GM18951 (cell line): ENCODE measurements around the gene DAP.
A peak's percentile ranks its signal among the peaks of the same experiment; 100 is the strongest.
"Not testable (repeated sequence)": the region's sequence is repeated elsewhere in the genome, so short reads cannot be mapped to it uniquely, and the experiment has no call there.

Experiments used
- POLR2A ChIP-seq: IDR thresholded peaks from 4 replicates; pipeline ENCODE4 v1.6.1; 2011; ENCODE audit warnings: mild to moderate bottlenecking; ENCODE audit not compliant: insufficient read length, insufficient read depth; ENCODE audit errors: extremely low read depth
- in situ Hi-C: fragments of 300-500 bp; cut with MboI; formaldehyde crosslinking; loops from one replicate; pipeline ENCODE4 v1.12.0; 2022; ENCODE audit warnings: low sequenced_read_pairs, mixed read lengths, inconsistent platforms; ENCODE audit not compliant: unreplicated experiment

Gene DAP

GRCh38 chr5:10761185-10761932 is at the start of gene DAP:
TSS of gene DAP (minus strand) at chr5:10761234. CDS start at chr5:10761068, 166 bp downstream.
- in situ Hi-C loops: no loop called here
- TF ChIP-seq POLR2A: peak; percentile 76

GRCh38 chr5:10808347-10809226 is 47.6 kb upstream of the DAP start:
- no peak for TF ChIP-seq POLR2A
- in situ Hi-C loops: no loop called here

GRCh38 chr5:10801931-10802666 is 41.1 kb upstream of the DAP start:
- no peak for TF ChIP-seq POLR2A
- in situ Hi-C loops: no loop called here

GRCh38 chr5:10800852-10801251 is 39.8 kb upstream of the DAP start:
- in situ Hi-C loops: no loop called here
- no peak for TF ChIP-seq POLR2A

- TF ChIP-seq POLR2A: no peak
- in situ Hi-C loops: no loop called here
These were observed 36.2 kb upstream of the DAP start for GRCh38 chr5:10797261-10797660.

GRCh38 chr5:10793785-10794184 is 32.8 kb upstream of the DAP start:
- TF ChIP-seq POLR2A: no peak
- in situ Hi-C loops: no loop called here

GRCh38 chr5:10792336-10792735 is 31.3 kb upstream of the DAP start:
- no peak for TF ChIP-seq POLR2A
- in situ Hi-C loops: no loop called here

GRCh38 chr5:10789726-10790125 is 28.7 kb upstream of the DAP start:
- in situ Hi-C loops: no loop called here
- TF ChIP-seq POLR2A: no peak

GRCh38 chr5:10789021-10789420 is 28.0 kb upstream of the DAP start:
- TF ChIP-seq POLR2A: no peak
- in situ Hi-C loops: no loop called here

GRCh38 chr5:10788358-10788757 is 27.3 kb upstream of the DAP start:
- TF ChIP-seq POLR2A: no peak
- in situ Hi-C loops: no loop called here

GRCh38 chr5:10786835-10787234 is 25.8 kb upstream of the DAP start:
- in situ Hi-C loops: no loop called here
- no peak for TF ChIP-seq POLR2A

- in situ Hi-C loops: not testable (repeated sequence)
These were observed 19.2 kb upstream of the DAP start for GRCh38 chr5:10780208-10780607.

GRCh38 chr5:10779592-10779991 is 18.6 kb upstream of the DAP start:
- in situ Hi-C loops: no loop called here
- TF ChIP-seq POLR2A: no peak
